ENCODE data around the gene SLC35F3. TPM values are rescaled to one million over a fixed set of nuclear protein-coding genes. Genes with fewer than 3 reads are reported as not detected.

Gene SLC35F3
- total RNA-seq, 2 experiments from 2014 or later = not detected

- H3K9me2 ChIP-seq (ENCODE audit: insufficient read depth, low read length) = no peaks in the 10 kb centered on the region
- no peaks in the 10 kb centered on the region for H3K36me3 ChIP-seq (ENCODE audit: insufficient read depth, low read length)
- H3K79me2 ChIP-seq (ENCODE audit: insufficient read depth, low read depth, low read length) = no peaks in the 10 kb centered on the region
- no TSS peak for BruUV-seq (replicated peaks)
- no peaks in the 10 kb centered on the region for H3K4me1 ChIP-seq (ENCODE audit: insufficient read depth, low read length, poor library complexity, severe bottlenecking)
- no peak for DNase-seq (ENCODE audit: low spot score)
- no peak for TF ChIP-seq EZH2phosphoT487 (IDR thresholded peaks at IDR 0.05; ENCODE audit: borderline replicate concordance, low read depth, low read length)
- no peak for TF ChIP-seq CTCF (conservative IDR thresholded peaks at IDR 0.05; ENCODE audit: low read length)
- CTCF ChIA-PET (ENCODE audit: unreplicated experiment) = no interaction called here
- no peak overlapping the region for H2AFZ ChIP-seq (ENCODE audit: low read length)
- no peak overlapping the region for H3K4me2 ChIP-seq (ENCODE audit: low read length)
- POLR2A ChIA-PET = interaction anchor here (0.5 kb wide), 1 partner anchor 339 kb away, joined by 3 read pairs; no protein-coding TSS in a partner anchor
- intact Hi-C loops (cut with micrococcal nuclease; ENCODE audit: unreplicated experiment) = no loop called here
- no peaks in the 10 kb centered on the region for H3K9me3 ChIP-seq (ENCODE audit: low read length)
- no peak overlapping the region for H3K27ac ChIP-seq (ENCODE audit: low read depth, low read length, poor library complexity, severe bottlenecking)
- H3K4me3 ChIP-seq (ENCODE audit: low read depth, low read length, poor library complexity, severe bottlenecking) = no peak overlapping the region
- H4K20me1 ChIP-seq (ENCODE audit: insufficient read depth, low read length) = no peaks in the 10 kb centered on the region
Observed at GRCh38 chr1:234079896-234080295, 175.4 kb downstream of the SLC35F3 start.

GRCh38 chr1:234083460-234083859, 179.0 kb downstream of the SLC35F3 start:
- H3K79me2 ChIP-seq (ENCODE audit: insufficient read depth, low read depth, low read length) = no peaks in the 10 kb centered on the region
- no peak overlapping the region for H3K27ac ChIP-seq (ENCODE audit: low read depth, low read length, poor library complexity, severe bottlenecking)
- H3K9me3 ChIP-seq (ENCODE audit: low read length) = no peaks in the 10 kb centered on the region
- no peak overlapping the region for H2AFZ ChIP-seq (ENCODE audit: low read length)
- intact Hi-C loops (cut with micrococcal nuclease; ENCODE audit: unreplicated experiment) = no loop called here
- CTCF ChIA-PET (ENCODE audit: unreplicated experiment) = no interaction called here
- TF ChIP-seq CTCF (conservative IDR thresholded peaks at IDR 0.05; ENCODE audit: low read length) (no peak), EZH2phosphoT487 (IDR thresholded peaks at IDR 0.05; ENCODE audit: borderline replicate concordance, low read depth, low read length) (no peak)
- no TSS peak for BruUV-seq (replicated peaks)
- no peak overlapping the region for H3K4me2 ChIP-seq (ENCODE audit: low read length)
- no peaks in the 10 kb centered on the region for H3K4me1 ChIP-seq (ENCODE audit: insufficient read depth, low read length, poor library complexity, severe bottlenecking)
- no peaks in the 10 kb centered on the region for H3K9me2 ChIP-seq (ENCODE audit: insufficient read depth, low read length)
- no peaks in the 10 kb centered on the region for H3K36me3 ChIP-seq (ENCODE audit: insufficient read depth, low read length)
- POLR2A ChIA-PET = interaction anchor here (0.6 kb wide), 1 partner anchor 36 kb away, joined by 3 read pairs; no protein-coding TSS in a partner anchor
- no peaks in the 10 kb centered on the region for H4K20me1 ChIP-seq (ENCODE audit: insufficient read depth, low read length)
- no peak overlapping the region for H3K4me3 ChIP-seq (ENCODE audit: low read depth, low read length, poor library complexity, severe bottlenecking)
- no peak for DNase-seq (ENCODE audit: low spot score)

- H3K4me2 ChIP-seq (ENCODE audit: low read length) = no peak overlapping the region
- no peaks in the 10 kb centered on the region for H3K36me3 ChIP-seq (ENCODE audit: insufficient read depth, low read length)
- ChIA-PET POLR2A (no interaction called here), CTCF (ENCODE audit: unreplicated experiment) (no interaction called here)
- DNase-seq (ENCODE audit: low spot score) = no peak
- no TSS peak for BruUV-seq (replicated peaks)
- TF ChIP-seq CTCF (conservative IDR thresholded peaks at IDR 0.05; ENCODE audit: low read length) = peak; percentile 59
- TF ChIP-seq EZH2phosphoT487 (IDR thresholded peaks at IDR 0.05; ENCODE audit: borderline replicate concordance, low read depth, low read length) = no peak
- H3K9me2 ChIP-seq (ENCODE audit: insufficient read depth, low read length) = no peaks in the 10 kb centered on the region
- no peaks in the 10 kb centered on the region for H3K4me1 ChIP-seq (ENCODE audit: insufficient read depth, low read length, poor library complexity, severe bottlenecking)
- H3K27ac ChIP-seq (ENCODE audit: low read depth, low read length, poor library complexity, severe bottlenecking) = no peak overlapping the region
- no peaks in the 10 kb centered on the region for H4K20me1 ChIP-seq (ENCODE audit: insufficient read depth, low read length)
- intact Hi-C loops (cut with micrococcal nuclease; ENCODE audit: unreplicated experiment) = no loop called here
- no peak overlapping the region for H3K4me3 ChIP-seq (ENCODE audit: low read depth, low read length, poor library complexity, severe bottlenecking)
- H3K9me3 ChIP-seq (ENCODE audit: low read length) = no peaks in the 10 kb centered on the region
- no peaks in the 10 kb centered on the region for H3K79me2 ChIP-seq (ENCODE audit: insufficient read depth, low read depth, low read length)
- no peak overlapping the region for H2AFZ ChIP-seq (ENCODE audit: low read length)
Observed at GRCh38 chr1:234089396-234089795, 184.9 kb downstream of the SLC35F3 start.
